Measurements from ENCODE around the gene KCMF1.
A peak's percentile ranks its signal among the peaks of the same experiment; 100 is the strongest.

The KCMF1 gene

GRCh38 chr2:85078536-85078935 is 107.6 kb downstream of the KCMF1 start:
- no peak for ATAC-seq

GRCh38 chr2:85083092-85083491 is 112.1 kb downstream of the KCMF1 start:
- ATAC-seq (no peak), DNase-seq (no peak)

More at GRCh38 chr2:85078536-85078935, 107.6 kb downstream of the KCMF1 start:
- DNase-seq: no peak

- peak; percentile 79 for ATAC-seq
- DNase-seq: no peak
Measured at GRCh38 chr2:85085563-85085962, 114.6 kb downstream of the KCMF1 start.

- ATAC-seq: no peak
Measured at GRCh38 chr2:85087541-85087940, 116.6 kb downstream of the KCMF1 start.

GRCh38 chr2:85088921-85089320 is 118.0 kb downstream of the KCMF1 start:
- ATAC-seq (no peak), DNase-seq (no peak)

More at GRCh38 chr2:85087541-85087940, 116.6 kb downstream of the KCMF1 start:
- no peak for DNase-seq

- ATAC-seq (no peak), DNase-seq (no peak)
Measured at GRCh38 chr2:85089585-85089984, 118.6 kb downstream of the KCMF1 start.

- DNase-seq (no peak), ATAC-seq (no peak)
Measured at GRCh38 chr2:85091838-85092237, 120.9 kb downstream of the KCMF1 start.

- DNase-seq: no peak
- no peak for ATAC-seq
Measured at GRCh38 chr2:85095094-85095493, 124.1 kb downstream of the KCMF1 start.

- ATAC-seq (no peak), DNase-seq (no peak)
Measured at GRCh38 chr2:85096616-85097015, 125.7 kb downstream of the KCMF1 start.

GRCh38 chr2:85104228-85104627 is 133.3 kb downstream of the KCMF1 start:
- DNase-seq (no peak), ATAC-seq (no peak)

GRCh38 chr2:85106489-85107180 is 135.7 kb downstream of the KCMF1 start:
- ATAC-seq (no peak), DNase-seq (no peak)

All from stimulated activated naive CD8-positive, alpha-beta T cell treated with anti-CD3 and anti-CD28 coated beads, Interleukin-15, Interleukin-2, amounts not matched to agents 100 U/mL and 50 U/mL, for 24 hours (primary cell).